ENCODE measurements around the gene NRP2.

DNA sequence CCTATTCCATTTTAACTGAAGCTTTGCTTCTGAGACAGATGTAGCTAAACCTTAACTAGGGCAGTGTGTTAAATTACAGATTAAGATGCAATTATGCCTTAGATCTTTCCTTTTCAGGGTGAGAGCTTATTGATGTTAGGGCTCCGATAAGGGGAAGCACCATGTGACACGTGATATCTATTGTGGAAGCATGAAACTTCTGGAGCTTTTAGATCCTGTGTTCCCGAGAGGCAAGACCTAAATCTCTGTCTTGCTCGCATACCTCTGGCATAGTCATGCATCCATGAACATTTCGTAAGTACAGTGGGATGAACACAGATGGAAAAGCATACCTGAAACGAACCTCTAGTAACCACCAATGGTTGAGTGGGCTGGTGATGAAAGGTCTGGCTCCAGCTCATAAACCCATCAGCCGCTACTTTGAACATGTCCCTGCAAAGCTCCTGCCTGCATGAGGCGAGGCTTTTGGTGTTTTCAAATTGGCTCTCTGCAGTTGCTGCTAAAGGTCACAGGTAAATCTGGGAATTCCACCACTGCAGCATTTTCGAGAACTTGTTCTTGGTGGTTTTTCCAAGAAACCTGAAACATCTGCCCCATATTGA lies 3.7 kb upstream of the NRP2 start:
- no peak for TF ChIP-seq EZH2 (IDR thresholded peaks at IDR 0.05; ENCODE audit: low read depth)
- TF ChIP-seq, protein P1, sequence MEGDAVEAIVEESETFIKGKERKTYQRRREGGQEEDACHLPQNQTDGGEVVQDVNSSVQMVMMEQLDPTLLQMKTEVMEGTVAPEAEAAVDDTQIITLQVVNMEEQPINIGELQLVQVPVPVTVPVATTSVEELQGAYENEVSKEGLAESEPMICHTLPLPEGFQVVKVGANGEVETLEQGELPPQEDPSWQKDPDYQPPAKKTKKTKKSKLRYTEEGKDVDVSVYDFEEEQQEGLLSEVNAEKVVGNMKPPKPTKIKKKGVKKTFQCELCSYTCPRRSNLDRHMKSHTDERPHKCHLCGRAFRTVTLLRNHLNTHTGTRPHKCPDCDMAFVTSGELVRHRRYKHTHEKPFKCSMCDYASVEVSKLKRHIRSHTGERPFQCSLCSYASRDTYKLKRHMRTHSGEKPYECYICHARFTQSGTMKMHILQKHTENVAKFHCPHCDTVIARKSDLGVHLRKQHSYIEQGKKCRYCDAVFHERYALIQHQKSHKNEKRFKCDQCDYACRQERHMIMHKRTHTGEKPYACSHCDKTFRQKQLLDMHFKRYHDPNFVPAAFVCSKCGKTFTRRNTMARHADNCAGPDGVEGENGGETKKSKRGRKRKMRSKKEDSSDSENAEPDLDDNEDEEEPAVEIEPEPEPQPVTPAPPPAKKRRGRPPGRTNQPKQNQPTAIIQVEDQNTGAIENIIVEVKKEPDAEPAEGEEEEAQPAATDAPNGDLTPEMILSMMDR (conservative IDR thresholded peaks at IDR 0.05), result no peak

Data from PC-9 (cell line).